ENCODE data around the gene FANCC. TPM values are rescaled to one million over a fixed set of nuclear protein-coding genes. Genes with fewer than 3 reads are reported as not detected.

Gene FANCC
- total and polyA plus RNA-seq, 2 of the 13 experiments (the other 11 are each of a cell fraction or from before 2014, with no cell fraction given) = 7.4 to 8.6 TPM

DNA sequence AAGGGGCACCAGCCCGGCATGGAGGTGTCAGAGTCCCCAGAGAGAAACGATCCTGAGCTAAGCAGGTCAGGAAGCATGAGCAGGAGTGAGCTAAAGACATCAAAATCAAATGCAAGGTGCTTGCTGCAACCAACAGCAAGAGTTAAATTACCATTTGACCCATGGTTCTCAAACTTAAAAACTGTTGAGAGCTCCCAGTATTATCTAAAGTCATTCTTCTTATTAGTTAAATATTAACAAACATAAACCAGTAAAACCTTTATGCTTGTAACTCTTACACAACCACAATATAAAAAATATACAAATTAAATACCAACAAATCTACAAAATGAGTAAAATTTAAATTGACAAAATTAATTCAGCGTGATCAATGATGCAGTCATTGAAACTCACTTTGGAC lies 51.5 kb downstream of the FANCC start (continued):
- no peak for TF ChIP-seq ZNF549 (CRISPR knock-in tag; IDR thresholded peaks at IDR 0.05)
- TF ChIP-seq ZNF124 (CRISPR knock-in tag; IDR thresholded peaks at IDR 0.05) = no peak
- no peak for TF ChIP-seq GTF2F1 (IDR thresholded peaks at IDR 0.05; ENCODE audit: low read length)
- no peak for TF ChIP-seq HIVEP1 (CRISPR knock-in tag; IDR thresholded peaks at IDR 0.05)
- TF ChIP-seq ZNF782 (CRISPR knock-in tag; IDR thresholded peaks at IDR 0.05; ENCODE audit: borderline replicate concordance) = no peak
- TF ChIP-seq ZNF256 (CRISPR knock-in tag; conservative IDR thresholded peaks at IDR 0.05) = no peak

DNA sequence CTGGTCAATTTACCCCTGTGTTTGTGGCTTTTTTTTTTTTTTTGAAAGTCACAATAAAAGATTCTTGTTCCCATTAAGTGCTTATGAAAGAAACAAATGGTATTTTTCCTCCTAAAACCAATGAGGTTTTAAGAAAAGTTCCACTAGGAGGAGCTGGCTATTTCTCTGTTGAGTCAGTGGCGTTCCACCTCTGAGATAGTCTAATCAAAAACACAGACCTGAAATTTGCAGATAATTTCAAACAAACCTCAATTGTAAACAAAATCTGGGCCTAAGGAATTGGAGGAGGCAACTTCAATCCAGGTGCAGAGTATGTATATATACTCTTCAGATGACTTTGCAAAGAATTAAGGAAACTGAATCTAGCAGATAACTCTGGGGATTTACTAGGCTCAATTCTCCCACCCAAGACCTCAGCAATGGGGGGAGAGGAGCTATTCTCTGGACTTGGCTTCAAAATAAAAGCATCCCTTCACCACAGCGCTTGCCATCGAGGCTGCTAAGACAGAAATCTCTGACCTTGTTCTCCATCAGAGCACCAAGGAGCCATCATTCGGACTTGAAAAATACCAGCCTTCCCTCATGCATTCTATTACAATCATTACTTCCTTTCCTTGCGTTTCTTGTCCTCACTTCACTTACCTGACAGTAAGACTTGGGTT lies 52.4 kb downstream of the FANCC start:
- TF ChIP-seq, protein P1, sequence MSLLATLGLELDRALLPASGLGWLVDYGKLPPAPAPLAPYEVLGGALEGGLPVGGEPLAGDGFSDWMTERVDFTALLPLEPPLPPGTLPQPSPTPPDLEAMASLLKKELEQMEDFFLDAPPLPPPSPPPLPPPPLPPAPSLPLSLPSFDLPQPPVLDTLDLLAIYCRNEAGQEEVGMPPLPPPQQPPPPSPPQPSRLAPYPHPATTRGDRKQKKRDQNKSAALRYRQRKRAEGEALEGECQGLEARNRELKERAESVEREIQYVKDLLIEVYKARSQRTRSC (CRISPR knock-in tag; IDR thresholded peaks at IDR 0.05; ENCODE audit: low read depth) = no peak
- TF ChIP-seq STAG1 (CRISPR knock-in tag; IDR thresholded peaks at IDR 0.05) = peak; percentile 37; the same call in 1 of the 2 replicates
- TF ChIP-seq, protein P2, sequence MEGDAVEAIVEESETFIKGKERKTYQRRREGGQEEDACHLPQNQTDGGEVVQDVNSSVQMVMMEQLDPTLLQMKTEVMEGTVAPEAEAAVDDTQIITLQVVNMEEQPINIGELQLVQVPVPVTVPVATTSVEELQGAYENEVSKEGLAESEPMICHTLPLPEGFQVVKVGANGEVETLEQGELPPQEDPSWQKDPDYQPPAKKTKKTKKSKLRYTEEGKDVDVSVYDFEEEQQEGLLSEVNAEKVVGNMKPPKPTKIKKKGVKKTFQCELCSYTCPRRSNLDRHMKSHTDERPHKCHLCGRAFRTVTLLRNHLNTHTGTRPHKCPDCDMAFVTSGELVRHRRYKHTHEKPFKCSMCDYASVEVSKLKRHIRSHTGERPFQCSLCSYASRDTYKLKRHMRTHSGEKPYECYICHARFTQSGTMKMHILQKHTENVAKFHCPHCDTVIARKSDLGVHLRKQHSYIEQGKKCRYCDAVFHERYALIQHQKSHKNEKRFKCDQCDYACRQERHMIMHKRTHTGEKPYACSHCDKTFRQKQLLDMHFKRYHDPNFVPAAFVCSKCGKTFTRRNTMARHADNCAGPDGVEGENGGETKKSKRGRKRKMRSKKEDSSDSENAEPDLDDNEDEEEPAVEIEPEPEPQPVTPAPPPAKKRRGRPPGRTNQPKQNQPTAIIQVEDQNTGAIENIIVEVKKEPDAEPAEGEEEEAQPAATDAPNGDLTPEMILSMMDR (CRISPR knock-in tag; IDR thresholded peaks at IDR 0.05) = peak; percentile 33
- no peaks in the 10 kb centered on the region for H3K36me3 ChIP-seq (replicated peaks in 1 of 2; ENCODE audit: control insufficient read depth in 1 of 2, insufficient read depth in 2 of 2, low read length in 2 of 2)
- no peak overlapping the region for H2AFZ ChIP-seq (ENCODE audit: low read length)
- no peak overlapping the region for H3K4me2 ChIP-seq (ENCODE audit: low read depth, low read length)
- ChIA-PET POLR2A (no interaction called here), CTCF (ENCODE audit: low intra/inter-chr PET ratio, low total read pairs) (no interaction called here)
- intact Hi-C loops (cut with micrococcal nuclease; ENCODE audit: unreplicated experiment) = loop anchor here (1.0 kb wide), 1 partner anchor 71 kb away; no protein-coding TSS in a partner anchor
- no peak overlapping the region for H3K27ac ChIP-seq (ENCODE audit: extremely low read length, insufficient read depth, low read length)
- in situ Hi-C loops (cut with HindIII; ENCODE audit: extremely low pct_ligation_motif_present, low pct_unique_long_range_greater_than_20kb) = no loop called here
- H3K4me1 ChIP-seq (ENCODE audit: insufficient read depth, low read length) = peaks cover 50% of the 10 kb centered on the region
- peak; percentile 44 for FAIRE-seq
- no peaks in the 10 kb centered on the region for H3K27me3 ChIP-seq (ENCODE audit: control insufficient read depth in 1 of 2, insufficient read depth in 2 of 2, low read length in 2 of 2)
- no peaks in the 10 kb centered on the region for H4K20me1 ChIP-seq (ENCODE audit: insufficient read depth, low read length)
- H3K79me2 ChIP-seq (ENCODE audit: insufficient read depth, low read length) = peaks cover 20% of the 10 kb centered on the region
- ATAC-seq = no peak
- DNase-seq (ENCODE audit: low spot score) = no peak
- WGBS (ENCODE audit: low lambda C conversion rate) = 96% methylated on average over 5 of the region's 5 CpGs
- no peak overlapping the region for H3K9ac ChIP-seq (ENCODE audit: insufficient read depth, low read depth, low read length)
- H3K4me3 ChIP-seq (replicated peaks in 1 of 3; ENCODE audit: insufficient read depth in 1 of 3, low read depth in 2 of 3, low read length in 3 of 3) = no peak overlapping the region
- BruUV-seq (replicated peaks) = no TSS peak
- H3K9me3 ChIP-seq (ENCODE audit: low read length) = no peaks in the 10 kb centered on the region
